Measurements from ENCODE around the gene CACNA2D3. TPM values are rescaled to one million over a fixed set of nuclear protein-coding genes. Genes with fewer than 3 reads are reported as not detected.

CACNA2D3 gene
- total RNA-seq, 1 donor from 2014 or later: 1.3 TPM

- no peak overlapping the region for H3K4me3 ChIP-seq (ENCODE audit: low read depth, low read length)
- TF ChIP-seq CTCF (conservative IDR thresholded peaks at IDR 0.05; ENCODE audit: low read depth, low read length): no peak
Observed at GRCh38 chr3:54940971-54941370, 818.6 kb downstream of the CACNA2D3 start.

GRCh38 chr3:54941690-54942362 lies 819.5 kb downstream of the CACNA2D3 start:
- DNase-seq (ENCODE audit: low read depth): no peak
- TF ChIP-seq CTCF (conservative IDR thresholded peaks at IDR 0.05; ENCODE audit: low read depth, low read length): no peak
- no peak overlapping the region for H3K4me3 ChIP-seq (ENCODE audit: low read depth, low read length)

More at GRCh38 chr3:54940971-54941370, 818.6 kb downstream of the CACNA2D3 start:
- no peak for DNase-seq (ENCODE audit: low read depth)

- no peak overlapping the region for H3K4me3 ChIP-seq (ENCODE audit: low read depth, low read length)
- TF ChIP-seq CTCF (conservative IDR thresholded peaks at IDR 0.05; ENCODE audit: low read depth, low read length): no peak
- DNase-seq (ENCODE audit: low read depth): no peak
Observed at GRCh38 chr3:54949491-54950044, 827.2 kb downstream of the CACNA2D3 start.

- no peak for TF ChIP-seq CTCF (conservative IDR thresholded peaks at IDR 0.05; ENCODE audit: low read depth, low read length)
- no peak overlapping the region for H3K4me3 ChIP-seq (ENCODE audit: low read depth, low read length)
- no peak for DNase-seq (ENCODE audit: low read depth)
Observed at GRCh38 chr3:54950391-54951003, 828.1 kb downstream of the CACNA2D3 start.

GRCh38 chr3:54951405-54951804 lies 829.1 kb downstream of the CACNA2D3 start:
- DNase-seq (ENCODE audit: low read depth): peak; percentile 25
- TF ChIP-seq CTCF (conservative IDR thresholded peaks at IDR 0.05; ENCODE audit: low read depth, low read length): peak; percentile 78
- no peak overlapping the region for H3K4me3 ChIP-seq (ENCODE audit: low read depth, low read length)

GRCh38 chr3:54954022-54954421 lies 831.7 kb downstream of the CACNA2D3 start:
- no peak for TF ChIP-seq CTCF (conservative IDR thresholded peaks at IDR 0.05; ENCODE audit: low read depth, low read length)
- DNase-seq (ENCODE audit: low read depth): peak; percentile 56
- no peak overlapping the region for H3K4me3 ChIP-seq (ENCODE audit: low read depth, low read length)

Measured in epithelial cell of proximal tubule (primary cell).